MCF 10A (cell line): Measurements from ENCODE around the gene ACAP1. TPM values are rescaled to one million over a fixed set of nuclear protein-coding genes. Genes with fewer than 3 reads are reported as not detected.

Experiments used
- BruUV-seq: library from RNA; stranded (reverse); fragments of 400-500 nt; replicated peaks from 2 replicates; lab custom pipeline; 2021; lab: Mats Ljungman, UMichigan
- CTCF ChIA-PET: fragments of 300-600 bp; sonication (Branson Sonifier 250); formaldehyde crosslinking; extraction: SDS; loops from one replicate; lab custom pipeline; 2021; ENCODE audit warnings: antibody characterized with exemption, inconsistent platforms; lab: Yijun Ruan, JAX
- POLR2A ChIA-PET: fragments of 300-600, 350-650 bp; sonication (Branson Sonifier 250); formaldehyde crosslinking; extraction: SDS; loops from one replicate; lab custom pipeline; 2020; ENCODE audit warnings: antibody characterized with exemption, inconsistent platforms; lab: Yijun Ruan, JAX
- DNase-seq: peaks from one replicate; pipeline ENCODE4 v3.0.0-alpha.2; 2018; ENCODE audit not compliant: unreplicated experiment
- H3K27ac Mint-ChIP-seq: one replicate; pipeline ENCODE4 v1.8.0; 2022; ENCODE audit warnings: mild to moderate bottlenecking, low read depth, mixed read lengths; ENCODE audit not compliant: unreplicated experiment
- H3K27me3 Mint-ChIP-seq: one replicate; pipeline ENCODE4 v1.8.0; 2022; ENCODE audit warnings: mixed read lengths; ENCODE audit not compliant: insufficient read depth, unreplicated experiment
- H3K36me3 Mint-ChIP-seq: one replicate; pipeline ENCODE4 v1.8.0; 2022; ENCODE audit warnings: mild to moderate bottlenecking, moderate library complexity, mixed read lengths; ENCODE audit not compliant: insufficient read depth, unreplicated experiment
- H3K4me1 Mint-ChIP-seq: one replicate; pipeline ENCODE4 v1.8.0; 2022; ENCODE audit warnings: mixed read lengths; ENCODE audit not compliant: insufficient read depth, unreplicated experiment
- H3K4me3 Mint-ChIP-seq: one replicate; pipeline ENCODE4 v1.8.0; 2022; ENCODE audit warnings: mild to moderate bottlenecking, moderate library complexity, mixed read lengths; ENCODE audit not compliant: unreplicated experiment
- H3K9me3 Mint-ChIP-seq: one replicate; pipeline ENCODE4 v1.8.0; 2022; ENCODE audit warnings: mixed read lengths; ENCODE audit not compliant: unreplicated experiment
- intact Hi-C: fragments of 100-400 bp; cut with micrococcal nuclease; formaldehyde crosslinking; loops from 2 replicates; pipeline ENCODE4 v1.14.1; 2022
- total RNA-seq: library from RNA; stranded (reverse); gene quantifications from 2 replicates; pipeline ENCODE4 v1.2.3, GENCODE V29; 2022
- TF ChIP-seq, protein P1 (sequence below): fragments of 200-600 bp; IDR thresholded peaks from one replicate; pipeline ENCODE4 v1.8.0; 2022; ENCODE audit warnings: antibody characterized with exemption, mild to moderate bottlenecking; ENCODE audit not compliant: unreplicated experiment

Gene ACAP1
- total RNA-seq, 1 experiment from 2014 or later: 4.9 TPM

DNA sequence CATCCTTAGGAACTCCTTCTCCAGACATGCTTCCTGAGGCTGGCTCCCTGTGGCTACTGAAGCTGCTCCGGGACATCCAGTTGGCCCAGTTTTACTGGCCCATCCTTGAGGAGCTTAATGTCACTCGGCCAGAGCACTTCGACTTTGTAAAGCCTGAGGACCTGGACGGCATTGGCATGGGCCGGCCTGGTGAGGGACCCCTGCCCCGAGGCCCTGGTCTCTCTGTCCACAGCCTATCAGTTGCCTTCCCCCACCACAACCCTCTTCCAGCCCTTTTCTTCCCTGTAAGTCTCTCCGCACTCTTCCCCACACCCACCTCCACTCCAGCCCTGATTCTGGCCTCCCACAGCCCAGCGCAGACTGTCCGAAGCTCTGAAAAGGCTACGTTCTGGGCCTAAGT, 46.6 kb downstream of the ACAP1 start:
- CTCF ChIA-PET: interaction anchor here (0.8 to 1.7 kb wide), 4 partner anchors 25 to 178 kb away, joined by 3 to 6 read pairs (median 4); no protein-coding TSS in a partner anchor
- no peak overlapping the region for H3K27ac Mint-ChIP-seq
- POLR2A ChIA-PET: interaction anchor here (0.6 to 1.8 kb wide), 4 partner anchors 10 to 54 kb away, joined by 3 to 5 read pairs (median 3); no protein-coding TSS in a partner anchor
- peaks cover 9% of the 10 kb centered on the region for H3K9me3 Mint-ChIP-seq
- no peak for DNase-seq
- peaks cover 23% of the 10 kb centered on the region for H3K36me3 Mint-ChIP-seq
- BruUV-seq: no TSS peak
- peaks cover 13% of the 10 kb centered on the region for H3K4me1 Mint-ChIP-seq
- TF ChIP-seq, protein P1, sequence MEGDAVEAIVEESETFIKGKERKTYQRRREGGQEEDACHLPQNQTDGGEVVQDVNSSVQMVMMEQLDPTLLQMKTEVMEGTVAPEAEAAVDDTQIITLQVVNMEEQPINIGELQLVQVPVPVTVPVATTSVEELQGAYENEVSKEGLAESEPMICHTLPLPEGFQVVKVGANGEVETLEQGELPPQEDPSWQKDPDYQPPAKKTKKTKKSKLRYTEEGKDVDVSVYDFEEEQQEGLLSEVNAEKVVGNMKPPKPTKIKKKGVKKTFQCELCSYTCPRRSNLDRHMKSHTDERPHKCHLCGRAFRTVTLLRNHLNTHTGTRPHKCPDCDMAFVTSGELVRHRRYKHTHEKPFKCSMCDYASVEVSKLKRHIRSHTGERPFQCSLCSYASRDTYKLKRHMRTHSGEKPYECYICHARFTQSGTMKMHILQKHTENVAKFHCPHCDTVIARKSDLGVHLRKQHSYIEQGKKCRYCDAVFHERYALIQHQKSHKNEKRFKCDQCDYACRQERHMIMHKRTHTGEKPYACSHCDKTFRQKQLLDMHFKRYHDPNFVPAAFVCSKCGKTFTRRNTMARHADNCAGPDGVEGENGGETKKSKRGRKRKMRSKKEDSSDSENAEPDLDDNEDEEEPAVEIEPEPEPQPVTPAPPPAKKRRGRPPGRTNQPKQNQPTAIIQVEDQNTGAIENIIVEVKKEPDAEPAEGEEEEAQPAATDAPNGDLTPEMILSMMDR: no peak
- intact Hi-C loops: no loop called here
- H3K4me3 Mint-ChIP-seq: no peak overlapping the region
- no peaks in the 10 kb centered on the region for H3K27me3 Mint-ChIP-seq

DNA sequence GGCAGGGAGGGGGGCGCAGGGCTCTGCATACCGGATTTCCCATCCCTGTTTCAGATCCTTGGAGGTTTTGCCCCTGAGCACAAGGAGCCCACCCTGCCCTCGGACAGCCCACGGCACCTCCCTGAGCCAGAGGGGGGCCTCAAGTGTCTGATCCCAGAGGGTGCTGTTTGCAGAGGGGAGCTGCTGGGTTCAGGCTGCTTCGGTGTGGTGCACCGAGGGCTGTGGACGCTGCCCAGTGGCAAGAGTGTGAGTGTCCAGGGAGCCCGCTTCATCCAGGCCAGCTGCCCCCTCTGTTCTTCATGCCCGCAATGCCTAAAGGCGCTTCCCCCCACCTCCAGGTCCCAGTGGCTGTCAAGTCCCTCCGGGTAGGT, 47.0 kb downstream of the ACAP1 start:
- no peaks in the 10 kb centered on the region for H3K27me3 Mint-ChIP-seq
- H3K36me3 Mint-ChIP-seq: peaks cover 27% of the 10 kb centered on the region
- no peak for DNase-seq
- no peak overlapping the region for H3K27ac Mint-ChIP-seq
- peaks cover 9% of the 10 kb centered on the region for H3K9me3 Mint-ChIP-seq
- H3K4me3 Mint-ChIP-seq: no peak overlapping the region
- POLR2A ChIA-PET: interaction anchor here (0.6 to 1.4 kb wide), 3 partner anchors 9 to 22 kb away, joined by 3 read pairs; no protein-coding TSS in a partner anchor
- peaks cover 13% of the 10 kb centered on the region for H3K4me1 Mint-ChIP-seq
- CTCF ChIA-PET: interaction anchor here (0.8 to 1.7 kb wide), 2 partner anchors 26 to 28 kb away, joined by 3 to 6 read pairs; no protein-coding TSS in a partner anchor
- no TSS peak for BruUV-seq
- intact Hi-C loops: no loop called here
- TF ChIP-seq, protein P1: no peak

DNA sequence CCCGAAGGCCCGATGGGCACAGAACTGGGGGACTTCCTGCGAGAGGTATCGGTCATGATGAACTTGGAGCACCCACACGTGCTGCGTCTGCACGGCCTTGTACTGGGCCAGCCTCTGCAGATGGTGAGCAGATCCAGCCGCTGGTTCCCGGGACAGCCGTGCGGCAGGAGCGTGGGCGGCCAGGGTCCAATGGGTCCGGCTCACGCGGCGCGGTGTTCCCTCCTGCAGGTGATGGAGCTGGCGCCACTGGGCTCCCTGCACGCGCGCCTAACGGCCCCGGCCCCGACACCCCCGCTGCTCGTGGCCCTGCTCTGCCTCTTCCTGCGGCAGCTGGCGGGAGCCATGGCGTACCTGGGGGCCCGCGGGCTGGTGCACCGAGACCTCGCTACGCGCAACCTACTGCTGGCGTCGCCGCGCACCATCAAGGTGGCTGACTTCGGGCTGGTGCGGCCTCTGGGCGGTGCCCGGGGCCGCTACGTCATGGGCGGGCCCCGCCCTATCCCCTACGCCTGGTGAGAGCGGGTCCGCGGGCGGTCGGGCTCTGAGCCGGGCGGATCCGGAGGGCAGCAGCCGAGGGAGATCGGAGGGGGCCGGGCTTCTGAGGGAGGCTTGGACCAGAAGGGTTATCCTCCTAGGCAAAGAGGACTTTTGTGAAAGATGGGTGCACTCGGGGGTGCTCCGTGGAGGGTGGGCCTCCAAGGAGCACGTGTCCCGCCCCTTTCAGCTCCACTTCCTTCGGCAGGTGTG, 47.6 kb downstream of the ACAP1 start:
- Mint-ChIP-seq H3K9me3 (peaks cover 7% of the 10 kb centered on the region), H3K4me1 (peaks cover 13% of the 10 kb centered on the region), H3K4me3 (no peak overlapping the region), H3K27me3 (no peaks in the 10 kb centered on the region), H3K36me3 (peaks cover 33% of the 10 kb centered on the region), H3K27ac (no peak overlapping the region)
- TF ChIP-seq, protein P1: no peak
- ChIA-PET CTCF (no interaction called here), POLR2A (interaction anchor here (0.6 to 1.4 kb wide), 5 partner anchors 9 to 100 kb away, joined by 3 read pairs; no protein-coding TSS in a partner anchor)
- BruUV-seq: no TSS peak
- DNase-seq: no peak
- intact Hi-C loops: no loop called here

DNA sequence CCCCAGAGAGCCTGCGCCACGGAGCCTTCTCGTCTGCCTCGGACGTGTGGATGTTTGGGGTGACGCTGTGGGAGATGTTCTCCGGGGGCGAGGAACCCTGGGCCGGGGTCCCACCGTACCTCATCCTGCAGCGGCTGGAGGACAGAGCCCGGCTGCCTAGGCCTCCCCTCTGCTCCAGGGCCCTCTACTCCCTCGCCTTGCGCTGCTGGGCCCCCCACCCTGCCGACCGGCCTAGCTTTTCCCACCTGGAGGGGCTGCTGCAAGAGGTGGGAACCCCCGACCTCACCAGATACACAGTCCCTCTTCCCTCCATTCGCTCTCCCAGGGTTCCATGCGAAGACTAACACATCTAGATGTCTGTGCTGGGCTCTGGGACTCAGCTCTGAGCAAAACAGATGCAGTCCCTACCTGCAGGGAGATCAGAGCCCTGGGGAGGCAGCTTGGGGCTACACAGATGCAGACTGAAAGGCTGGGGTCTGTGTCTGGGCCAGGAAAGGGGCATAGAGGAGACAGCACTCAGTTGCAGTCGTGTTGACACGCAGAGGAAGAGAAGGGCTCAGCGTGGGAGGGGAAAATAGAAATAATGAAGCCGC, 48.3 kb downstream of the ACAP1 start:
- Mint-ChIP-seq H3K4me3 (no peak overlapping the region), H3K36me3 (peaks cover 40% of the 10 kb centered on the region), H3K27ac (no peak overlapping the region), H3K27me3 (no peaks in the 10 kb centered on the region), H3K9me3 (no peaks in the 10 kb centered on the region), H3K4me1 (peaks cover 13% of the 10 kb centered on the region)
- intact Hi-C loops: no loop called here
- TF ChIP-seq, protein P1: no peak
- no peak for DNase-seq
- no TSS peak for BruUV-seq
- ChIA-PET POLR2A (interaction anchor here (0.7 to 1.4 kb wide), 4 partner anchors 13 to 173 kb away, joined by 3 to 4 read pairs (median 3); no protein-coding TSS in a partner anchor), CTCF (interaction anchor here (1.2 kb wide), 1 partner anchor 30 kb away, joined by 3 read pairs; no protein-coding TSS in a partner anchor)
